Left ventricle myocardium inferior (tissue), 1 donor: Measurements from ENCODE around the gene B4GALT6. TPM values are rescaled to one million over a fixed set of nuclear protein-coding genes. Genes with fewer than 3 reads are reported as not detected.

Experiments used
- DNase-seq: peaks from one replicate; pipeline ENCODE4 v3.0.0-alpha.2; 2020
- H3K27ac ChIP-seq: fragments of 200-600 bp; replicated peaks from 2 replicates; pipeline ENCODE4 v1.8.0; 2021
- H3K27me3 ChIP-seq: fragments of 200-600 bp; 2 replicates; pipeline ENCODE4 v1.8.0; 2021; ENCODE audit warnings: low read depth
- H3K36me3 ChIP-seq: fragments of 200-600 bp; 2 replicates; pipeline ENCODE4 v1.8.0; 2021
- H3K4me1 ChIP-seq: fragments of 200-600 bp; 2 replicates; pipeline ENCODE4 v1.8.0; 2021
- H3K4me3 ChIP-seq: fragments of 200-600 bp; 2 replicates; pipeline ENCODE4 v1.8.0; 2021; ENCODE audit warnings: mild to moderate bottlenecking, moderate library complexity
- H3K9me3 ChIP-seq: fragments of 200-600 bp; replicated peaks from 2 replicates; pipeline ENCODE4 v1.8.0; 2021
- CTCF ChIP-seq: fragments of 200-600 bp; IDR thresholded peaks from 2 replicates; pipeline ENCODE4 v1.8.0; 2021; ENCODE audit warnings: antibody characterized with exemption, mild to moderate bottlenecking, borderline replicate concordance
- intact Hi-C: fragments of 100-400 bp; cut with micrococcal nuclease; formaldehyde crosslinking; loops from one replicate; pipeline ENCODE4 v1.11.0; 2022
- total RNA-seq: library from RNA; stranded (reverse); fragmentation: NEBNext Ultra II Directional; extraction: Animal tissue kit (Norgen Biotek cat#: 25700); gene quantifications from one replicate; pipeline ENCODE4 v1.2.1, GENCODE V29; 2021
- donor health status: DM: no; HTN: yes; CAD: no; lungs with severe emphysema.

Gene B4GALT6
- total RNA-seq, 1 donor from 2014 or later = 5.3 TPM

- no peak for TF ChIP-seq CTCF
- Histone ChIP-seq H3K4me1 (peaks cover 5% of the 10 kb centered on the region), H3K9me3 (no peaks in the 10 kb centered on the region), H3K27me3 (no peaks in the 10 kb centered on the region), H3K4me3 (no peak overlapping the region), H3K27ac (no peak overlapping the region), H3K36me3 (no peaks in the 10 kb centered on the region)
- no peak for DNase-seq
- intact Hi-C loops = no loop called here
Observed at GRCh38 chr18:31669541-31669940, 14.8 kb downstream of the B4GALT6 start.

- Histone ChIP-seq H3K27ac (no peak overlapping the region), H3K4me3 (no peak overlapping the region), H3K4me1 (no peaks in the 10 kb centered on the region), H3K36me3 (no peaks in the 10 kb centered on the region), H3K9me3 (no peaks in the 10 kb centered on the region), H3K27me3 (no peaks in the 10 kb centered on the region)
- no peak for DNase-seq
- TF ChIP-seq CTCF = no peak
- intact Hi-C loops = no loop called here
Observed at GRCh38 chr18:31667185-31667584, 17.2 kb downstream of the B4GALT6 start.

- DNase-seq = no peak
- Histone ChIP-seq H3K4me1 (no peaks in the 10 kb centered on the region), H3K27ac (no peak overlapping the region), H3K27me3 (no peaks in the 10 kb centered on the region), H3K36me3 (no peaks in the 10 kb centered on the region), H3K4me3 (no peak overlapping the region), H3K9me3 (no peaks in the 10 kb centered on the region)
- TF ChIP-seq CTCF = no peak
- intact Hi-C loops = no loop called here
Observed at GRCh38 chr18:31666055-31666454, 18.3 kb downstream of the B4GALT6 start.

- TF ChIP-seq CTCF = no peak
- intact Hi-C loops = no loop called here
- no peak overlapping the region for H3K27ac ChIP-seq
- no peak overlapping the region for H3K4me3 ChIP-seq
- H3K9me3 ChIP-seq = no peaks in the 10 kb centered on the region
- H3K36me3 ChIP-seq = no peaks in the 10 kb centered on the region
- no peaks in the 10 kb centered on the region for H3K27me3 ChIP-seq
- no peaks in the 10 kb centered on the region for H3K4me1 ChIP-seq
- DNase-seq = no peak
Observed at GRCh38 chr18:31664101-31664500, 20.3 kb downstream of the B4GALT6 start.

- intact Hi-C loops = no loop called here
- TF ChIP-seq CTCF = no peak
Observed at GRCh38 chr18:31661965-31662364, 22.4 kb downstream of the B4GALT6 start.

GRCh38 chr18:31660763-31661162 is 23.6 kb downstream of the B4GALT6 start:
- H3K27ac ChIP-seq = no peak overlapping the region
- H3K36me3 ChIP-seq = no peaks in the 10 kb centered on the region
- intact Hi-C loops = no loop called here
- no peak overlapping the region for H3K4me3 ChIP-seq
- DNase-seq = no peak
- no peaks in the 10 kb centered on the region for H3K27me3 ChIP-seq
- no peaks in the 10 kb centered on the region for H3K9me3 ChIP-seq
- TF ChIP-seq CTCF = no peak
- no peaks in the 10 kb centered on the region for H3K4me1 ChIP-seq

More at GRCh38 chr18:31661965-31662364, 22.4 kb downstream of the B4GALT6 start:
- Histone ChIP-seq H3K27me3 (no peaks in the 10 kb centered on the region), H3K4me1 (no peaks in the 10 kb centered on the region), H3K36me3 (no peaks in the 10 kb centered on the region), H3K9me3 (no peaks in the 10 kb centered on the region), H3K4me3 (no peak overlapping the region), H3K27ac (no peak overlapping the region)
- DNase-seq = no peak
